ENCODE results near the gene ANO7. TPM values are rescaled to one million over a fixed set of nuclear protein-coding genes. Genes with fewer than 3 reads are reported as not detected.

Gene ANO7
- total RNA-seq, 1 experiment from 2014 or later: 0.91 TPM

- DNase-seq (ENCODE audit: low spot score): no peak
Observed at GRCh38 chr2:241249654-241250053, 61.2 kb downstream of the ANO7 start.

- no peak for DNase-seq (ENCODE audit: low spot score)
Observed at GRCh38 chr2:241252778-241253475, 64.5 kb downstream of the ANO7 start.

- DNase-seq (ENCODE audit: low spot score): no peak
Observed at GRCh38 chr2:241254904-241255351, 66.5 kb downstream of the ANO7 start.

- no peak for DNase-seq (ENCODE audit: low spot score)
Observed at GRCh38 chr2:241255542-241256167, 67.2 kb downstream of the ANO7 start.

GRCh38 chr2:241256168-241256545, 67.7 kb downstream of the ANO7 start:
- DNase-seq (ENCODE audit: low spot score): no peak

GRCh38 chr2:241257419-241258032, 69.0 kb downstream of the ANO7 start:
- DNase-seq (ENCODE audit: low spot score): no peak

GRCh38 chr2:241258505-241259280, 70.2 kb downstream of the ANO7 start:
- no peak for DNase-seq (ENCODE audit: low spot score)

- DNase-seq (ENCODE audit: low spot score): no peak
Observed at GRCh38 chr2:241260911-241261310, 72.4 kb downstream of the ANO7 start.

GRCh38 chr2:241261628-241262027, 73.2 kb downstream of the ANO7 start:
- no peak for DNase-seq (ENCODE audit: low spot score)

- DNase-seq (ENCODE audit: low spot score): no peak
Observed at GRCh38 chr2:241263061-241263460, 74.6 kb downstream of the ANO7 start.

- DNase-seq (ENCODE audit: low spot score): no peak
Observed at GRCh38 chr2:241265506-241265905, 77.0 kb downstream of the ANO7 start.

- DNase-seq (ENCODE audit: low spot score): no peak
Observed at GRCh38 chr2:241267249-241268067, 79.0 kb downstream of the ANO7 start.

GRCh38 chr2:241268306-241268705, 79.8 kb downstream of the ANO7 start:
- no peak for DNase-seq (ENCODE audit: low spot score)

GRCh38 chr2:241268716-241269445, 80.4 kb downstream of the ANO7 start:
- peak; percentile 25 for DNase-seq (ENCODE audit: low spot score)

- DNase-seq (ENCODE audit: low spot score): no peak
Observed at GRCh38 chr2:241269707-241270520, 81.4 kb downstream of the ANO7 start.

GRCh38 chr2:241270531-241270930, 82.1 kb downstream of the ANO7 start:
- no peak for DNase-seq (ENCODE audit: low spot score)

GRCh38 chr2:241271706-241272302, 83.3 kb downstream of the ANO7 start:
- DNase-seq (ENCODE audit: low spot score): peak; percentile 63

- DNase-seq (ENCODE audit: low spot score): no peak
Observed at GRCh38 chr2:241272303-241273209, 84.1 kb downstream of the ANO7 start.
